Measurements from ENCODE around the gene DAPK2.
"Not testable (repeated sequence)": the region's sequence is repeated elsewhere in the genome, so short reads cannot be mapped to it uniquely, and the experiment has no call there.

Gene DAPK2

GRCh38 chr15:64046421-64047153, at the start of gene DAPK2:
Gene DAPK2, minus strand, starts transcription at chr15:64046485. Its CDS starts 6,224 bp downstream, at chr15:64040261.
- DNase-seq, result no peak

- no peak for DNase-seq
Observed at GRCh38 chr15:64095431-64095794, 49.1 kb upstream of the DAPK2 start.

- peak; percentile 94 for DNase-seq
Observed at GRCh38 chr15:64093627-64094417, 47.5 kb upstream of the DAPK2 start, which contains the start of gene CIAO2A. Gene CIAO2A, minus strand, starts transcription at chr15:64093838. Its CDS starts 70 bp downstream, at chr15:64093768.

- DNase-seq, result peak; percentile 26
Observed at GRCh38 chr15:64092864-64093626, 46.8 kb upstream of the DAPK2 start.

GRCh38 chr15:64092075-64092820, 46.0 kb upstream of the DAPK2 start:
- DNase-seq, result no peak

GRCh38 chr15:64090527-64090926, 44.2 kb upstream of the DAPK2 start:
- no peak for DNase-seq

- no peak for DNase-seq
Observed at GRCh38 chr15:64089543-64090280, 43.4 kb upstream of the DAPK2 start.

GRCh38 chr15:64082757-64083156, 36.5 kb upstream of the DAPK2 start:
- DNase-seq, result no peak

- DNase-seq, result not testable (repeated sequence)
Observed at GRCh38 chr15:64073496-64073895, 27.2 kb upstream of the DAPK2 start.

- no peak for DNase-seq
Observed at GRCh38 chr15:64072812-64073211, 26.5 kb upstream of the DAPK2 start.

GRCh38 chr15:64071931-64072765, 25.9 kb upstream of the DAPK2 start:
- DNase-seq, result no peak

- DNase-seq, result peak; percentile 16
Observed at GRCh38 chr15:64070965-64071851, 24.9 kb upstream of the DAPK2 start.

- no peak for DNase-seq
Observed at GRCh38 chr15:64070106-64070505, 23.8 kb upstream of the DAPK2 start.

- DNase-seq, result no peak
Observed at GRCh38 chr15:64068133-64068532, 21.8 kb upstream of the DAPK2 start.

GRCh38 chr15:64067564-64068030, 21.3 kb upstream of the DAPK2 start:
- DNase-seq, result peak; percentile 32

GRCh38 chr15:64066451-64066850, 20.2 kb upstream of the DAPK2 start:
- no peak for DNase-seq

- DNase-seq, result no peak
Observed at GRCh38 chr15:64060716-64061115, 14.4 kb upstream of the DAPK2 start.

- DNase-seq, result not testable (repeated sequence)
Observed at GRCh38 chr15:64059104-64059503, 12.8 kb upstream of the DAPK2 start.

GRCh38 chr15:64058279-64058678, 12.0 kb upstream of the DAPK2 start:
- DNase-seq, result no peak

GRCh38 chr15:64053674-64054073, 7.4 kb upstream of the DAPK2 start:
- DNase-seq, result not testable (repeated sequence)
